PC-3 (cell line): ENCODE measurements around the gene DLG2. TPM values are rescaled to one million over a fixed set of nuclear protein-coding genes. Genes with fewer than 3 reads are reported as not detected.

Experiments
- ATAC-seq: fragments of 200-7000 bp; cut with Tn5 transposase; 2 replicates; pipeline ENCODE4 v1.9.1; 2020; ENCODE audit warnings: mild to moderate bottlenecking, moderate library complexity
- BruUV-seq: library from RNA; stranded (reverse); fragments of 400-500 nt; replicated peaks from 2 replicates; lab custom pipeline; 2021; lab: Mats Ljungman, UMichigan
- CTCF ChIA-PET: fragments of 300-600 bp; sonication (Branson Sonifier 250); formaldehyde crosslinking; loops from one replicate; lab custom pipeline; 2022; ENCODE audit warnings: antibody characterized with exemption; lab: Charles Lee
- POLR2A ChIA-PET: fragments of 300-600 bp; sonication (Branson Sonifier 250); formaldehyde crosslinking; loops from one replicate; lab custom pipeline; 2022; ENCODE audit warnings: antibody characterized with exemption; ENCODE audit not compliant: unreplicated experiment; lab: Charles Lee
- DNase-seq: peaks from one replicate; pipeline ENCODE4 v3.0.0-alpha.2; 2015
- H2AFZ ChIP-seq: fragments of 300-600 bp; sonication (generic); 2 replicates; pipeline ENCODE4 v1.6.0; 2016; ENCODE audit warnings: antibody characterized with exemption, low read length
- H3F3A ChIP-seq: fragments of 300-600 bp; sonication (generic); one replicate; pipeline ENCODE4 v1.6.0; 2017; ENCODE audit warnings: antibody characterized with exemption, low read length, control low read depth, mild to moderate bottlenecking; ENCODE audit not compliant: unreplicated experiment
- H3K27ac ChIP-seq: fragments of 300-600 bp; sonication (generic); 2 replicates; pipeline ENCODE4 v1.5.1; 2016; ENCODE audit warnings: mild to moderate bottlenecking, low read length
- H3K27me3 ChIP-seq: fragments of 300-600 bp; sonication (generic); 2 replicates; pipeline ENCODE4 v1.6.1; 2016; ENCODE audit warnings: low read length, mixed read lengths
- H3K36me3 ChIP-seq: fragments of 300-600 bp; sonication (generic); 2 replicates; pipeline ENCODE4 v1.6.1; 2016; ENCODE audit warnings: low read depth, mixed run types, low read length, mixed read lengths
- H3K4me1 ChIP-seq: fragments of 300-600 bp; sonication (generic); 2 replicates; pipeline ENCODE4 v1.5.1; 2016; ENCODE audit warnings: low read length; ENCODE audit not compliant: insufficient read depth
- H3K4me2 ChIP-seq: fragments of 300-600 bp; sonication (generic); 2 replicates; pipeline ENCODE4 v1.6.0; 2016; ENCODE audit warnings: low read length
- H3K4me3 ChIP-seq: fragments of 300-600 bp; sonication (generic); 2 replicates; pipeline ENCODE4 v1.5.1; 2016; ENCODE audit warnings: mild to moderate bottlenecking, low read length, mixed read lengths
- H3K79me2 ChIP-seq: fragments of 300-600 bp; sonication (generic); 2 replicates; pipeline ENCODE4 v1.6.1; 2017; ENCODE audit warnings: low read length, mixed read lengths
- H3K9ac ChIP-seq: fragments of 300-600 bp; sonication (generic); 2 replicates; pipeline ENCODE4 v1.6.0; 2016; ENCODE audit warnings: mild to moderate bottlenecking, low read length
- H3K9me2 ChIP-seq: fragments of 300-600 bp; sonication (generic); replicated peaks from 2 replicates; pipeline ENCODE4 v1.6.1; 2016; ENCODE audit warnings: mixed run types, low read length, mixed read lengths
- H3K9me3 ChIP-seq: fragments of 300-600 bp; sonication (generic); 2 replicates; pipeline ENCODE4 v1.6.1; 2016; ENCODE audit warnings: low read length, mixed read lengths
- H4K20me1 ChIP-seq: fragments of 300-600 bp; sonication (generic); 2 replicates; pipeline ENCODE4 v1.6.1; 2016; ENCODE audit warnings: low read length, mixed read lengths
- CTCF ChIP-seq: fragments of 300-600 bp; sonication (generic); conservative IDR thresholded peaks from 2 replicates; pipeline ENCODE4 v1.5.1; 2017; ENCODE audit warnings: antibody characterized with exemption, low read depth, mild to moderate bottlenecking, low read length
- EZH2 ChIP-seq: fragments of 300-600 bp; sonication (generic); IDR thresholded peaks from one replicate; pipeline ENCODE4 v1.6.1; 2017; ENCODE audit warnings: antibody characterized with exemption, mild to moderate bottlenecking, low read length; ENCODE audit not compliant: unreplicated experiment
- EZH2phosphoT487 ChIP-seq: fragments of 300-600 bp; sonication (generic); IDR thresholded peaks from 2 replicates; pipeline ENCODE4 v1.6.1; 2018; ENCODE audit warnings: mild to moderate bottlenecking, antibody characterized with exemption, low read length, borderline replicate concordance
- intact Hi-C: fragments of 100-400 bp; cut with micrococcal nuclease; formaldehyde crosslinking; loops from 2 replicates; pipeline ENCODE4 v1.9.0; 2023
- total RNA-seq: library from RNA; depleted of rRNA; stranded (reverse); fragments of >200 nt; gene quantifications from 2 replicates; pipeline ENCODE4 v1.2.3, GENCODE V29; 2014

The DLG2 gene
- total RNA-seq, 1 experiment from 2014 or later = 0.58 TPM

- no peak for DNase-seq
- Histone ChIP-seq H3K79me2 (no peaks in the 10 kb centered on the region), H3K27me3 (peaks cover 20% of the 10 kb centered on the region), H3K9me3 (no peaks in the 10 kb centered on the region), H2AFZ (no peak overlapping the region), H4K20me1 (no peaks in the 10 kb centered on the region), H3K9me2 (no peaks in the 10 kb centered on the region), H3K36me3 (no peaks in the 10 kb centered on the region), H3K27ac (no peak overlapping the region), H3K4me2 (no peak overlapping the region), H3K4me3 (no peak overlapping the region), H3K4me1 (no peaks in the 10 kb centered on the region), H3K9ac (no peak overlapping the region), H3F3A (no peaks in the 10 kb centered on the region)
- no TSS peak for BruUV-seq
- no peak for TF ChIP-seq EZH2phosphoT487
- no peak for TF ChIP-seq EZH2
- TF ChIP-seq CTCF = no peak
- POLR2A ChIA-PET = no interaction called here
- ATAC-seq = no peak
- intact Hi-C loops = no loop called here
- CTCF ChIA-PET = no interaction called here
These were observed 1984.6 kb downstream of the DLG2 start for GRCh38 chr11:83642500-83642899.

GRCh38 chr11:83641511-83641910 is 1985.6 kb downstream of the DLG2 start:
- no peak overlapping the region for H3K9ac ChIP-seq
- no peaks in the 10 kb centered on the region for H3K9me2 ChIP-seq
- H3K27me3 ChIP-seq = peaks cover 17% of the 10 kb centered on the region
- intact Hi-C loops = no loop called here
- ATAC-seq = no peak
- H3F3A ChIP-seq = no peaks in the 10 kb centered on the region
- no peaks in the 10 kb centered on the region for H3K4me1 ChIP-seq
- H3K9me3 ChIP-seq = no peaks in the 10 kb centered on the region
- no peak overlapping the region for H3K27ac ChIP-seq
- no TSS peak for BruUV-seq
- H2AFZ ChIP-seq = no peak overlapping the region
- DNase-seq = no peak
- CTCF ChIA-PET = no interaction called here
- H3K4me2 ChIP-seq = no peak overlapping the region
- H3K4me3 ChIP-seq = no peak overlapping the region
- no peak for TF ChIP-seq EZH2
- TF ChIP-seq CTCF = no peak
- no peak for TF ChIP-seq EZH2phosphoT487
- POLR2A ChIA-PET = no interaction called here
- H3K36me3 ChIP-seq = no peaks in the 10 kb centered on the region
- H4K20me1 ChIP-seq = no peaks in the 10 kb centered on the region
- no peaks in the 10 kb centered on the region for H3K79me2 ChIP-seq

- Histone ChIP-seq H3K36me3 (no peaks in the 10 kb centered on the region), H3K4me2 (no peak overlapping the region), H3K27ac (no peak overlapping the region), H3K4me1 (no peaks in the 10 kb centered on the region), H4K20me1 (no peaks in the 10 kb centered on the region), H3K27me3 (peaks cover 6% of the 10 kb centered on the region; the same call in 1 of the 2 replicates), H3F3A (no peaks in the 10 kb centered on the region), H3K9ac (no peak overlapping the region), H2AFZ (no peak overlapping the region), H3K9me2 (no peaks in the 10 kb centered on the region), H3K9me3 (no peaks in the 10 kb centered on the region), H3K4me3 (no peak overlapping the region), H3K79me2 (no peaks in the 10 kb centered on the region)
- BruUV-seq = no TSS peak
- ChIA-PET CTCF (no interaction called here), POLR2A (no interaction called here)
- TF ChIP-seq CTCF (no peak), EZH2 (no peak), EZH2phosphoT487 (no peak)
- ATAC-seq = no peak
- intact Hi-C loops = no loop called here
- DNase-seq = no peak
These were observed 1987.0 kb downstream of the DLG2 start for GRCh38 chr11:83639995-83640758.
